Lower lobe of right lung (tissue), 2 donors: Measurements from ENCODE around the gene LMTK3. TPM values are rescaled to one million over a fixed set of nuclear protein-coding genes. Genes with fewer than 3 reads are reported as not detected.

Source experiments
- ATAC-seq, 2 donors: fragments of 200-7000 bp; cut with Tn5 transposase; one replicate each; pipeline ENCODE4 v1.9.1; 2020 to 2022; ENCODE audit warnings: mild to moderate bottlenecking in 2 of 2, moderate library complexity in 2 of 2
- DNase-seq: peaks from one replicate; pipeline ENCODE4 v3.0.0-alpha.2; 2020
- H3K27ac ChIP-seq: fragments of 200-600 bp; one replicate; pipeline ENCODE4 v1.8.0; 2022
- H3K27me3 ChIP-seq: fragments of 200-600 bp; one replicate; pipeline ENCODE4 v1.8.0; 2022; ENCODE audit warnings: low read depth
- H3K36me3 ChIP-seq: fragments of 200-600 bp; one replicate; pipeline ENCODE4 v1.8.0; 2022; ENCODE audit warnings: mild to moderate bottlenecking
- H3K4me1 ChIP-seq: fragments of 200-600 bp; one replicate; pipeline ENCODE4 v1.8.0; 2022
- H3K4me3 ChIP-seq: fragments of 200-600 bp; one replicate; pipeline ENCODE4 v1.8.0; 2022; ENCODE audit warnings: mild to moderate bottlenecking
- H3K9me3 ChIP-seq: fragments of 200-600 bp; one replicate; pipeline ENCODE4 v1.8.0; 2022
- intact Hi-C: fragments of 100-400 bp; cut with DNase I; formaldehyde crosslinking; loops from one replicate; pipeline ENCODE4 v1.11.0; 2022
- total RNA-seq: library from RNA; stranded (reverse); fragmentation: NEBNext Ultra II Directional; extraction: Animal tissue kit (Norgen Biotek cat#: 25700); gene quantifications from one replicate; pipeline ENCODE4 v1.2.1, GENCODE V29; 2021
- TF ChIP-seq, protein P1 (sequence below): fragments of 200-600 bp; IDR thresholded peaks from one replicate; pipeline ENCODE4 v1.8.0; 2022; ENCODE audit warnings: antibody characterized with exemption, mild to moderate bottlenecking
- donor health status: DM: no; HTN: yes; CAD: no; lungs with severe emphysema.

The LMTK3 gene
- total RNA-seq, 1 donor from 2014 or later = 7.1 TPM

DNA sequence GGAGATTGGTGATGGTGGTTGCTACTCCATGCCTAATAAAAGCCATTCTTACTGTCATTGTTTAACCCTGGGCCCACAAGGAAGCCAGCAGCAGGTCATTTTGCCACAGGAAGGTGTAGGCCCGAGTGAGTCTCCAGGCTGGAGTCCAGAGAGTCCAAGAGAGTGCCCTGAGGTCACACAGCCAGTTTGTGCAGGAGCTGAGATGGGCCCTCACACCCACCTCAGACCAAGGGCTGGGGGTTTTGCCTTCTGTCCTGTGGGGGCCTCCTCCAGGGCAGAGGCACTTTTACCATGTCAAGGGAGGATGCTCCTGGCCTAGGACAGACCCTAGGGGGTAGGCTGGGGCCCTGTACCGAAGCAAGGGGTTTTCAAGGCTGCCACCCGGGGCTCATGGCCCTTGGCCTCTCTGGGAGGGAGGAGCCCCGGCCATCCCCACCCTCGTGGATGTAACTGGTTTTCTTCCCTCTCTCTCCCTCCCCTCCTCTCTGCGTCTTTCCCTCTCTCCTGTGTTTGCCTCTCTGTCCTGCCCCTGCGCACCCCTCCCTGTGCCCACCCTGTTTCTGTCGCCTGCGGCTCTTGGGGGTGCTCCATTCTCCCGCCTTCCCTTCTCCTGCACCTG is 34.5 kb downstream of the LMTK3 start:
- H3K27me3 ChIP-seq = no peaks in the 10 kb centered on the region
- no peak overlapping the region for H3K4me3 ChIP-seq
- no peak overlapping the region for H3K27ac ChIP-seq
- no peak for ATAC-seq
- peaks cover 72% of the 10 kb centered on the region for H3K36me3 ChIP-seq
- H3K9me3 ChIP-seq = no peaks in the 10 kb centered on the region
- peaks cover 24% of the 10 kb centered on the region for H3K4me1 ChIP-seq
- no peak for DNase-seq
- TF ChIP-seq, protein P1, sequence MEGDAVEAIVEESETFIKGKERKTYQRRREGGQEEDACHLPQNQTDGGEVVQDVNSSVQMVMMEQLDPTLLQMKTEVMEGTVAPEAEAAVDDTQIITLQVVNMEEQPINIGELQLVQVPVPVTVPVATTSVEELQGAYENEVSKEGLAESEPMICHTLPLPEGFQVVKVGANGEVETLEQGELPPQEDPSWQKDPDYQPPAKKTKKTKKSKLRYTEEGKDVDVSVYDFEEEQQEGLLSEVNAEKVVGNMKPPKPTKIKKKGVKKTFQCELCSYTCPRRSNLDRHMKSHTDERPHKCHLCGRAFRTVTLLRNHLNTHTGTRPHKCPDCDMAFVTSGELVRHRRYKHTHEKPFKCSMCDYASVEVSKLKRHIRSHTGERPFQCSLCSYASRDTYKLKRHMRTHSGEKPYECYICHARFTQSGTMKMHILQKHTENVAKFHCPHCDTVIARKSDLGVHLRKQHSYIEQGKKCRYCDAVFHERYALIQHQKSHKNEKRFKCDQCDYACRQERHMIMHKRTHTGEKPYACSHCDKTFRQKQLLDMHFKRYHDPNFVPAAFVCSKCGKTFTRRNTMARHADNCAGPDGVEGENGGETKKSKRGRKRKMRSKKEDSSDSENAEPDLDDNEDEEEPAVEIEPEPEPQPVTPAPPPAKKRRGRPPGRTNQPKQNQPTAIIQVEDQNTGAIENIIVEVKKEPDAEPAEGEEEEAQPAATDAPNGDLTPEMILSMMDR = no peak
- intact Hi-C loops = no loop called here

DNA sequence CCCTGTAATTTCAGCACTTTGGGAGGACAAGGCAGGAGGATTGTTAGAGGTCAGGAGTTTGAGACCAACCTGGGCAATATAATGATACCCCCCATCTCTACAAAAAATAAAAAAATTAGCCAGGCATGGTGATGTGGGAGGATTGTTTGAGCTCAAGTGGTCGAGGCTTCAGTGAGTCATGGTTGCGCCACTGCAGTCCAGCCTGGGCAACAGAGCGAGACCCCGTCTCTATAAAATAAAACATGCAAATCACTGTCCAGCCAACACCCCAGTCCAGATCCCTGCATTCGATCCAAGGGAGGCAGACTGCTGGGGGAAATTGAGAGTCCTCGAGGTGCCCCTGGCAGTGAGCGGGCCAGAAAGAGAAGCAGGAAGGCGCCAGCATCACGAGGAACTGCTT is 35.5 kb downstream of the LMTK3 start:
- Histone ChIP-seq H3K4me1 (peaks cover 23% of the 10 kb centered on the region), H3K9me3 (no peaks in the 10 kb centered on the region), H3K27me3 (no peaks in the 10 kb centered on the region), H3K27ac (no peak overlapping the region), H3K4me3 (no peak overlapping the region), H3K36me3 (peaks cover 82% of the 10 kb centered on the region)
- no peak for DNase-seq
- ATAC-seq = no peak
- intact Hi-C loops = no loop called here
- TF ChIP-seq, protein P1 = no peak

GRCh38 chr19:48475369-48476068 is 36.1 kb downstream of the LMTK3 start:
- TF ChIP-seq, protein P1 = no peak
- ATAC-seq (no peak), DNase-seq (no peak)
- Histone ChIP-seq H3K4me3 (no peak overlapping the region), H3K4me1 (peaks cover 23% of the 10 kb centered on the region), H3K27me3 (no peaks in the 10 kb centered on the region), H3K27ac (no peak overlapping the region), H3K36me3 (peaks cover 88% of the 10 kb centered on the region), H3K9me3 (no peaks in the 10 kb centered on the region)
- intact Hi-C loops = no loop called here

DNA sequence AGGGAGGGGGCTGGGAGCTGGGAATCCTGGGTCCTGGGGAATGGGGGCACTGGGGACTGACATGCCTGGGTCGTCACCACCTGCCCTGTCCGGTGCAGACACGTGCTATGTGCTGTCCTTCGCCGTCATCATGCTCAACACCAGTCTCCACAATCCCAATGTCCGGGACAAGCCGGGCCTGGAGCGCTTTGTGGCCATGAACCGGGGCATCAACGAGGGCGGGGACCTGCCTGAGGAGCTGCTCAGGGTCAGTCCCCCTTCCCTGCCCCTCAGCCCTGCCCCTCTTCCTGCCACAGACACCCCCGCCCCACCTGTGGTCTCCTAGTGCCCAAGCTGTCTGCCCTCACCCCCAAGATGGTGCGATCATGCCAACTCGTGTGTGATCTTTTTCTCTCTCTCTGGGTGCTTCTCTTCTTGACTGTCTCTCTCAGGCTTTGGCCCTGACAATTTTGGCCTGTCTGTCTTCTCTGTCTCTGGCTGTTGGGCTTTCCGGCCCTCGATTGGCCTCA is 37.5 kb downstream of the LMTK3 start:
- TF ChIP-seq, protein P1 = no peak
- intact Hi-C loops = no loop called here
- Histone ChIP-seq H3K27ac (no peak overlapping the region), H3K36me3 (peaks cover 87% of the 10 kb centered on the region), H3K9me3 (no peaks in the 10 kb centered on the region), H3K27me3 (no peaks in the 10 kb centered on the region), H3K4me1 (peaks cover 23% of the 10 kb centered on the region), H3K4me3 (no peak overlapping the region)
- DNase-seq = no peak
- ATAC-seq = no peak

DNA sequence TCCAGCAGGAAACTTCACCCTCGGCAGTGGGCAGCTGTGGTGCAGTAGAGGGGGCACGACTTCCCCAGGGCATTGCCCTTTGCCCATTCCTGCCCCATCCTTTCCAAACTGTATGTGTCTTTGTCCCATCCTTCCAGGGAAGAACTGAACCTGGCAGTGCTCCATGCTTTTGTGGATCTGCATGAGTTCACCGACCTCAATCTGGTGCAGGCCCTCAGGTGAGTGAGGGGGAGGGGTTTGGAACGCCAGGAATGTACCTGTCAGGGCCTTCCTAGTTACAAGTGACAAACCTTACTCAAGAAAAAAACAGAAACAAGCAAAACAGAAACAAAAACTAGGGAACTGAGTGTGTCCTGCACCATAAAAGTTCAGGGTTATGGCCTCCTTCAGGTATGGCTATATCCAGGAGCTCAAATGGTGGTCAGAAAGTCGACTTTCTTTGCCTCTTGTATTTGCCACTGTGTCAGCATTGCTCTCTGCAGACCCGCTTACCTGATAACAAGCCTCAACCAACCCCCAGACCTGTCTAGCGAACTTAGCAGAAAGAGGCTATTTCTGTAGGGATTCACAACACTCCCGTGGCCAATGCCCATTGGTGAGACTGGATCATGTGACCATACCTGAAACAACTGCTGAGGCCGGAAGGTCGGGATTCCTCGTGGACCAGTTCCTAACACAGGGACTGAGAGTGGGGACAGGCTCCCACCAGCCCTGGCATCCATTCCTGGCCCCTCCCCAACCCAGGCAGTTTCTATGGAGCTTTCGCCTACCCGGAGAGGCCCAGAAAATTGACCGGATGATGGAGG is 38.3 kb downstream of the LMTK3 start:
- Histone ChIP-seq H3K27me3 (no peaks in the 10 kb centered on the region), H3K9me3 (no peaks in the 10 kb centered on the region), H3K4me3 (no peak overlapping the region), H3K4me1 (peaks cover 26% of the 10 kb centered on the region), H3K36me3 (peaks cover 83% of the 10 kb centered on the region), H3K27ac (no peak overlapping the region)
- TF ChIP-seq, protein P1 = no peak
- intact Hi-C loops = no loop called here
- ATAC-seq (no peak), DNase-seq (no peak)
